C4-2B (cell line): ENCODE data around the gene POLR2F.

Source experiments
- ZFX ChIP-seq: fragments of 450-650 bp; IDR thresholded peaks from 2 replicates; pipeline ENCODE4 v1.6.1; 2017
- TF ChIP-seq, protein P1 (sequence below): fragments of 450-650 bp; conservative IDR thresholded peaks from 2 replicates; pipeline ENCODE4 v1.5.1; 2017; ENCODE audit warnings: mild to moderate bottlenecking

DNA sequence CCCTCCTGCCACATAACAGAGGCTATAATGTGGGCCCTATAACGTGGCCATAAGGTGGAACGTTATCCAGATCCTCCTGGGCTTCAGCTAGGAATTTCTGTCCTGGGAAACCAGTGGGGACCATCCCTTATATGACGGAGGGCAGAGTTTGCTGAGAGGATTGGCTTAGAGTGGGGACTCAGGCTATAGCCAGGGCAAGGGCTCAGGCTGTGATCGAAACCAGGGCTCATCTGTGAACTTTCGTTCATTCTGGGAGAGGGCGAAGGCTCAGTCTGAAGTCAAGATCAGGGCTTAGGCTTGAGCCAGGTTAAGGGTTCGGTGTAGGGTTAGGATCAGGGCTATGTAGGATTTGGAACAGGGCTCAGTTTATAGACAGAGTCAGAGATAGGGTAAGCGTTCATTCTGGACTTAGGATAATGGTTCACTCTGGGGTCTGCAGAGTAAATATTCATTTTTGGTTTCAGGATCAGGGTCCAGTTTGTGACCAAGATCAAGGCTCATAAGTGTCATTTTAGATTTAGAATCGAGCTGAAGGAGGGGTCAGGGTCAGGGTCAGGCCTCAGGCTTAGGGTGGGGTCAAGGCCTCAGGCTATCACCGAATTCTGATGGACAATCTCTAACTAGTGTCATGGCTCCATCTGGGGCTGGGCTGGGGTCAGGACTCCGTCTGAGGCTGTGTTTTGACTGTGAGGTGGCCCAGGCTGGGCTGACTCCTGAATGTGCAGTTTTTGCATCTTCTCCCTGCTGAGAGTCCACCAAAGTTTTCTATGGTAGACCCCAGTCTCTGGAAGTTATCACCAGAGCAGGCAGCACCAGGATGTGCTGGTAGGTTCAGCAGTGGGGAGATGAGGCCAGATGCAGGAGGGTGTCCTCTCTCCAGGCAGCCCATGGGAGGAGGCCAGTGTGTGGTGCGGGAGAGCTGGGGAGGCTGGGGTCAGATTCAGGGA is 64.7 kb downstream of the POLR2F start:
- TF ChIP-seq, protein P1, sequence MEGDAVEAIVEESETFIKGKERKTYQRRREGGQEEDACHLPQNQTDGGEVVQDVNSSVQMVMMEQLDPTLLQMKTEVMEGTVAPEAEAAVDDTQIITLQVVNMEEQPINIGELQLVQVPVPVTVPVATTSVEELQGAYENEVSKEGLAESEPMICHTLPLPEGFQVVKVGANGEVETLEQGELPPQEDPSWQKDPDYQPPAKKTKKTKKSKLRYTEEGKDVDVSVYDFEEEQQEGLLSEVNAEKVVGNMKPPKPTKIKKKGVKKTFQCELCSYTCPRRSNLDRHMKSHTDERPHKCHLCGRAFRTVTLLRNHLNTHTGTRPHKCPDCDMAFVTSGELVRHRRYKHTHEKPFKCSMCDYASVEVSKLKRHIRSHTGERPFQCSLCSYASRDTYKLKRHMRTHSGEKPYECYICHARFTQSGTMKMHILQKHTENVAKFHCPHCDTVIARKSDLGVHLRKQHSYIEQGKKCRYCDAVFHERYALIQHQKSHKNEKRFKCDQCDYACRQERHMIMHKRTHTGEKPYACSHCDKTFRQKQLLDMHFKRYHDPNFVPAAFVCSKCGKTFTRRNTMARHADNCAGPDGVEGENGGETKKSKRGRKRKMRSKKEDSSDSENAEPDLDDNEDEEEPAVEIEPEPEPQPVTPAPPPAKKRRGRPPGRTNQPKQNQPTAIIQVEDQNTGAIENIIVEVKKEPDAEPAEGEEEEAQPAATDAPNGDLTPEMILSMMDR = no peak
- no peak for TF ChIP-seq ZFX
